BJ (cell line): ENCODE measurements around the gene FMO1. TPM values are rescaled to one million over a fixed set of nuclear protein-coding genes. Genes with fewer than 3 reads are reported as not detected.
"Not testable (repeated sequence)": the region's sequence is repeated elsewhere in the genome, so short reads cannot be mapped to it uniquely, and the experiment has no call there.

Experiments used
- CTCF ChIA-PET: fragments of 350-600 bp; formaldehyde crosslinking; extraction: SDS; loops from one replicate; lab custom pipeline; 2021; ENCODE audit warnings: antibody characterized with exemption, inconsistent platforms; lab: Yijun Ruan, JAX
- POLR2A ChIA-PET: fragments of 300-600 bp; sonication (Branson Sonifier 250); formaldehyde crosslinking; extraction: SDS; loops from one replicate; lab custom pipeline; 2021; ENCODE audit warnings: antibody characterized with exemption; lab: Charles Lee
- DNase-seq: peaks from one replicate; pipeline ENCODE4 v3.0.0-alpha.2; 2011; ENCODE audit warnings: low read depth
- H3K27me3 ChIP-seq: 2 replicates; pipeline ENCODE4 v1.6.0; 2011; ENCODE audit warnings: low read length; ENCODE audit not compliant: control insufficient read depth, insufficient read depth
- H3K36me3 ChIP-seq: 2 replicates; pipeline ENCODE4 v1.5.1; 2011; ENCODE audit warnings: low read length; ENCODE audit not compliant: control insufficient read depth, insufficient read depth
- H3K4me3 ChIP-seq: 2 replicates; pipeline ENCODE4 v1.5.1; 2011; ENCODE audit warnings: low read depth, mild to moderate bottlenecking, control low read depth, low read length
- polyA plus RNA-seq: library from polyadenylated mRNA; depleted of rRNA; stranded (reverse); fragments of >200 nt; gene quantifications from 2 replicates; pipeline ENCODE4 v1.2.3, GENCODE V29; 2011
- TF ChIP-seq, protein P1 (sequence below): IDR thresholded peaks from 2 replicates; pipeline ENCODE4 v1.5.1; 2011; ENCODE audit warnings: low read depth, mild to moderate bottlenecking, control low read depth, inconsistent platforms, low read length, moderate library complexity; ENCODE audit not compliant: insufficient read depth

FMO1 gene
- polyA plus RNA-seq, 1 experiment, result 0.91 TPM

DNA sequence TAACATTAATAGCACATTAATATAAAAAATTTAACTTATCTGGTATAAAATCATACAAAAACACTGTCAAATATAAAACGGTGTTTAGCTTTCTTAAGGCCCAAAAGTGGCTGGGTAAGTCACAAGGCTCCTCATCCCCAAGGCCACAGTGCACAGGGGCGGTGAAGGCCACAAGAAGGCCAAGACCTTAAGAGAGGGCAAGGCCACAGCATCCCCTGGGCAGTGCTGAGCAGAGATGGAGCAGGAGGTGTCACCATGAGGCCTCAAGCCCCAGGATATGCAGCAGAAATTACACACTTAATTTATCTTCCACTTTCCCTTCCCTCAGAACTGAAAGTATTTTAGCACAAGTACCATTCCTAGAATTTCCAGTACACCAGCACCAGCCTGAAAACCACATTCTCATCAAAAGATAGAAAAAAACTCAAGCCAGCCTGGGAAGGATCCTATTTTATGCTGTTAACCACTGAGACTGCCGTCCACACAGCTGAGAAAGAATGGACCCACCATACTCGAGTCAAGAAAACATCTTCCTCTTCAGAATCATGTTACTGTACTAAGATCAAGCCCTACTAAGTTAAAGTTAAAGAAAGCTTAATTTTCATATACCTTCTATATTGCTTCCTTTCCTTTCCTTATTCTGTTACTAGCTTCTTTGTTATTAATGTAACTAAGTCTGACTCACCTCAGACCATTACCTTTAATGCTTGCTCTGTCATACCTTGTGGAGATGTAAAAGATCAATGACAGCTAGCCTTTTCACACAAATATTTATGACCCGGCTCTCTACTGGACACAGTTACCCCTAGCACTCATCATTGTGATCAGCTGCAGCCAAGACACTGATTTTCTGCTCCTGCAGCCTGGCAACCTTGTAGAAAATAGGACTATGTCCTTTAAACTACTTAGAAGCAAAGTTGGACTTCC lies 26.4 kb upstream of the FMO1 start:
- Histone ChIP-seq H3K27me3 (no peaks in the 10 kb centered on the region), H3K4me3 (no peak overlapping the region), H3K36me3 (no peaks in the 10 kb centered on the region)
- TF ChIP-seq, protein P1, sequence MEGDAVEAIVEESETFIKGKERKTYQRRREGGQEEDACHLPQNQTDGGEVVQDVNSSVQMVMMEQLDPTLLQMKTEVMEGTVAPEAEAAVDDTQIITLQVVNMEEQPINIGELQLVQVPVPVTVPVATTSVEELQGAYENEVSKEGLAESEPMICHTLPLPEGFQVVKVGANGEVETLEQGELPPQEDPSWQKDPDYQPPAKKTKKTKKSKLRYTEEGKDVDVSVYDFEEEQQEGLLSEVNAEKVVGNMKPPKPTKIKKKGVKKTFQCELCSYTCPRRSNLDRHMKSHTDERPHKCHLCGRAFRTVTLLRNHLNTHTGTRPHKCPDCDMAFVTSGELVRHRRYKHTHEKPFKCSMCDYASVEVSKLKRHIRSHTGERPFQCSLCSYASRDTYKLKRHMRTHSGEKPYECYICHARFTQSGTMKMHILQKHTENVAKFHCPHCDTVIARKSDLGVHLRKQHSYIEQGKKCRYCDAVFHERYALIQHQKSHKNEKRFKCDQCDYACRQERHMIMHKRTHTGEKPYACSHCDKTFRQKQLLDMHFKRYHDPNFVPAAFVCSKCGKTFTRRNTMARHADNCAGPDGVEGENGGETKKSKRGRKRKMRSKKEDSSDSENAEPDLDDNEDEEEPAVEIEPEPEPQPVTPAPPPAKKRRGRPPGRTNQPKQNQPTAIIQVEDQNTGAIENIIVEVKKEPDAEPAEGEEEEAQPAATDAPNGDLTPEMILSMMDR, result no peak
- ChIA-PET POLR2A (interaction anchor here (0.6 to 1.7 kb wide), 2 partner anchors 73 to 92 kb away, joined by 8 to 11 read pairs; partner anchors contain the start of gene FMO4), CTCF (interaction anchor here (1.0 to 3.2 kb wide), 11 partner anchors 24 to 140 kb away, joined by 3 to 12 read pairs (median 4); partner anchors contain the start of gene FMO4)
- DNase-seq, result no peak

DNA sequence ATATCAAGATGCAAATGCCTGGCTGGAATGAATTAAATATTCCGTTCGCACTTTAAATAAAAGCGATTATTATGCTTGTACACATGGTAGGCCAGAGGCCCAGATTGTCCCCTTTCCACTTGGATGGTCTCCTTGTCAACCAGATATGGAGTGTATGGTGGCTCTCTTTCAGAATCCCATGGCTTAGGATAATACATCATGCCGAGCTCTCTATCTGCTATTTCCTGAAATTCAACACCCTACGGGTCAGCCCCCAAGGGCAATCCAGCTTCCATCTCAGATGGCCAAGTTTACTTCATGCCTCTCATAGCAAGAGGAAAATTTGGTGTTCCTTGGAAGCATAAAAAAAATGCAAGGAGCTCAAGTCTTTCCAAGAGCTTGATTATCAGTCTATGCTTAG lies 25.4 kb upstream of the FMO1 start:
- TF ChIP-seq, protein P1, result no peak
- no peak for DNase-seq
- ChIA-PET POLR2A (interaction anchor here (0.6 to 1.7 kb wide), 3 partner anchors 73 to 142 kb away, joined by 3 to 8 read pairs (median 5); partner anchors contain the start of gene FMO4), CTCF (interaction anchor here (0.6 to 3.2 kb wide), 10 partner anchors 23 to 256 kb away, joined by 3 to 12 read pairs (median 4); partner anchors contain the start of gene FMO4)
- Histone ChIP-seq H3K27me3 (no peaks in the 10 kb centered on the region), H3K4me3 (no peak overlapping the region), H3K36me3 (no peaks in the 10 kb centered on the region)

DNA sequence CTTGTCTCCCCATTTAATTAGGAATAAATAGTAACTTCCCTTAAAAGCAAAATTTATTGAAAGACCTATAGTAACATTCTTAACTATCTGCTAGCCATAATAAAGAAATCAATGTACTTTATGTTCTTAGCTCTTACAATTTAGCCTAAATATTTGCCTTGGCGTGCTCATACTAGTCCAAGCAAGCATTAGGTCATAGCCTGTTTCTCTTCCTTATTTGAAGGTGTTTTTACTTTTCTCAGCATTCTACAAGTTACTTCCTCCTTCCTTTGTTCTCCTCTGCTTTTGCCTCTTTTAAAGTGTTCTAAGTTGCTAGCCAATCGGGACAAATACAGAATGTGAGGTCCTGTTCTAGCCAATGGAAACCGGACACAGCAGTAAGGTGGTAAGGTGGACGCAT lies 24.0 kb upstream of the FMO1 start:
- POLR2A ChIA-PET, H3K27me3 ChIP-seq, DNase-seq, H3K4me3 ChIP-seq, H3K36me3 ChIP-seq: not testable (repeated sequence)
- CTCF ChIA-PET, result interaction anchor here (3.2 kb wide), 1 partner anchor 21 kb away, joined by 7 read pairs; no protein-coding TSS in a partner anchor

- Histone ChIP-seq H3K36me3 (no peaks in the 10 kb centered on the region), H3K27me3 (no peaks in the 10 kb centered on the region), H3K4me3 (no peak overlapping the region)
- DNase-seq, result no peak
- POLR2A ChIA-PET, result interaction anchor here (0.8 to 1.0 kb wide), 2 partner anchors 146 to 1228 kb away, joined by 3 read pairs; no protein-coding TSS in a partner anchor
- CTCF ChIA-PET, result interaction anchor here (0.6 to 4.7 kb wide), 44 partner anchors 9 to 300 kb away, joined by 3 to 53 read pairs (median 5); partner anchors contain the start of genes FMO1, FMO3, FMO4 and MROH9
- TF ChIP-seq, protein P1, result peak; percentile 77
Measured at GRCh38 chr1:171226747-171227370, 21.4 kb upstream of the FMO1 start.

DNA sequence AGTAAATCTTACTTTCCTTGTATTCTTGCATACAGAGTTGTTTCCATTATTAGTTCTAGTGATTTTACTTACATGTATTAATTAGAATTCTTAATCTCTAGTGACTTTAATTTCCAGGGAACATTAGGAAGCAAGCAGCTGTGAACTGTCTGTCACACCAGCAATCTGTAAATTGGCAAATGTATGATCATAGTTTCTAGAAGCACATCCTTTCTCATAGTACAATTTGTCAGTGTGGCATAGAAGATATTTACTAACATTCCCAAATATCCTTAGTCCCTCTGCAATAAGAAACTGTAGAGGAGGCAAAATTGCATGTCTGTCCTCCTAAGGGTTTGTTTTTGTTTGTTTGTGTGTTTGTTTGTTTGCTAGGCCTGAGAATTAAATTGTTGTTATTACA lies 17.0 kb upstream of the FMO1 start:
- Histone ChIP-seq H3K4me3 (no peak overlapping the region), H3K36me3 (no peaks in the 10 kb centered on the region; the same call in 1 of the 2 replicates), H3K27me3 (no peaks in the 10 kb centered on the region)
- TF ChIP-seq, protein P1, result no peak
- POLR2A ChIA-PET, result no interaction called here
- CTCF ChIA-PET, result interaction anchor here (1.0 kb wide), 1 partner anchor 65 kb away, joined by 3 read pairs; no protein-coding TSS in a partner anchor
- DNase-seq, result no peak
